GM12891 (cell line): ENCODE measurements around the gene FUCA1.
"Not testable (repeated sequence)": the region's sequence is repeated elsewhere in the genome, so short reads cannot be mapped to it uniquely, and the experiment has no call there.

Experiments used
- DNase-seq: peaks from one replicate; pipeline ENCODE4 v3.0.0; 2011; ENCODE audit warnings: low spot score; ENCODE audit not compliant: insufficient read length
- FAIRE-seq: peaks from 2 replicates; lab custom pipeline; 2011; peaks lifted over from hg19 to GRCh38; lab: Jason Lieb, UNC
- PAX5 ChIP-seq: IDR thresholded peaks from 2 replicates; pipeline ENCODE4 v1.6.1; 2011; ENCODE audit warnings: low read length, moderate library complexity, mild to moderate bottlenecking; ENCODE audit not compliant: insufficient read depth, severe bottlenecking
- POLR2A ChIP-seq: IDR thresholded peaks from 2 replicates; pipeline ENCODE4 v1.6.1; 2011; ENCODE audit warnings: low read depth, low read length, control low read depth
- POLR2AphosphoS5 ChIP-seq: IDR thresholded peaks from 2 replicates; pipeline ENCODE4 v1.6.1; 2011; ENCODE audit warnings: low read depth, low read length, control low read depth
- POU2F2 ChIP-seq: IDR thresholded peaks from 2 replicates; pipeline ENCODE4 v1.6.1; 2011; ENCODE audit warnings: low read depth, mild to moderate bottlenecking, control low read depth, low read length, moderate library complexity
- SPI1 ChIP-seq: IDR thresholded peaks from 2 replicates; pipeline ENCODE4 v1.6.1; 2011; ENCODE audit warnings: low read depth, low read length, control low read depth
- TAF1 ChIP-seq: IDR thresholded peaks from 2 replicates; pipeline ENCODE4 v1.6.1; 2011; ENCODE audit warnings: low read depth, low read length, control low read depth

FUCA1 gene

DNA sequence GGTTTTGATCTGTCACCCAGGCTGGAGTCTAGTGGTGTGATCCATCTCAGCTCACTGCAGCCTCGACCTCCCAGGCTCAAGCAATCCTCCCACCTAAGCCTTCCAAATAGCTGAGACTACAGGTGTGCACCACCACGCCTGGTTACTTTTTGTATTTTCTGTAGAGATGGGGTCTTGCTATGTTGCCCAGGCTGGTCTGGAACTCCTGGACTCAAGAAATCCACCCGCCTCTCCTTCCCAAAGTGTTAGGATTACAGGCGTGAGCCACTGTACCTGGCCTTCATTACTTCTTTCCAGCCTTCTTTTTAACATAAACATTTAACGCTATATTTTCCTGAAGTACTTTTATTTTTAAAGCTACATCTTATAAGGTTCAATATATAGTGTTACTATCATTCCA, 24.4 kb downstream of the FUCA1 start:
- no peak for FAIRE-seq
- TF ChIP-seq TAF1 (no peak), POLR2A (no peak), POU2F2 (no peak), POLR2AphosphoS5 (no peak), SPI1 (no peak), PAX5 (no peak)
- no peak for DNase-seq

DNA sequence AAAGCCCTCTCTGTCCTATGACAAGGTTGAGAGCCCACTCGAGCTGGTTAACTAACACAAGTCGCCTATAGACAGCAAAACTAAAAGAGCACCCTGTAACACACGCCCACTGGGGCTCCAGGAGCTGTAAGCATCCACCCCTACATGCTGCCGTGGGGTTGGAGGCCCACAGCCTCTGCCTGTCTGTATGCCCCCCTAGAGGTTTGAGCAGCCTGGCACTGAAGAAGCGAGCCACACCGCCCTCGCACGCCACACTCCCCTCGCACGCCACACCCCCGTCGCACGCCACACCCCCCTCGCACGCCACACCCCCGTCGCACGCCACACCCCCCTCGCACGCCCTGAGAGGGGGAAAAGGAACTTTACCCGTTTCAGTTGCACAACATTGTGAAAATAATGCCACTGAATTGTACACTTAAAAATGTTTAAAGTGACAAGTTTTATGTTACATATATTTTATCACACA, 29.7 kb downstream of the FUCA1 start:
- peak; percentile 71 for DNase-seq
- TF ChIP-seq POLR2A: no peak
- TF ChIP-seq POLR2AphosphoS5: no peak
- no peak for TF ChIP-seq PAX5
- no peak for TF ChIP-seq SPI1
- TF ChIP-seq POU2F2: no peak
- TF ChIP-seq TAF1: no peak
- peak; percentile 94 for FAIRE-seq

DNA sequence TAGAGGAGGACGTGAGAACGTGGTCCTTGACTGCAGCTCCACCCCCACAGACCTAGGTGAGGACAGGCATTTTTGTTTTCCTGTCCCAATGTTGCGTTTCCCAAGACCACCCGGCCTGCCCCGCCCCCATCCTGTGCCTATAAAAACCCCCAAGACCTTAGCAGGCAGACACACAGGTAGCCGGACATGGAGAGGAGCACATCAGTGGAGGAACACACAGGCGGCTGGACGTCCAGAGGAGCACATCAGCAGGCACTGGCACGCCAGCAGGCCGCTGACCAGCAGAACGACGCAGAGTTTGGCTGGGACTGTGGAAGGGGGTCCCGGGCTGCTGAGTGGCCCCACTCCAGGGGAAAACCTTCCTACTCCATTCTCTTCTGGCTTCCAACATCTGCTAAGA, 30.2 kb downstream of the FUCA1 start:
- FAIRE-seq: no peak
- DNase-seq: no peak
- TF ChIP-seq POLR2A (no peak), TAF1 (no peak), SPI1 (no peak), POU2F2 (no peak), POLR2AphosphoS5 (no peak), PAX5 (no peak)

DNA sequence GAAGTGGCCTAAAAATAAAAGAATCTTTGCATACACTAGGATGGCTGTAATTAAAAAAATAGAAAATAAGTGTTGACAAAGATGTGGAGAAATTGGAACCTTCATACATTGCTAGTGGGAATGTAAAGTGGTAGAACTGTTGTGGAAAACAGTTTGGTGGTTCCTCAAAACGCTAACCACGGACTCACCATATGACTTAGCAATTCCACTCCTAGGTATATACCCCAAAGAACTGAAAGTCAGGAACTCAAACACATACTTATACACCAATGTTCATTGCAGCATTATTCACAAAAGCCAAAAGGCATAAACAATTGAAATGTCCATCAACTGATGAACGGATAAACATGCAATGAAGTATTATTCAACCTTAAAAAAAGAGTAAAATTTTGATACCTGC, 32.1 kb downstream of the FUCA1 start:
- FAIRE-seq: no peak
- TF ChIP-seq POLR2A (no peak), PAX5 (no peak), SPI1 (peak; percentile 46), POU2F2 (no peak)
- no peak for DNase-seq

DNA sequence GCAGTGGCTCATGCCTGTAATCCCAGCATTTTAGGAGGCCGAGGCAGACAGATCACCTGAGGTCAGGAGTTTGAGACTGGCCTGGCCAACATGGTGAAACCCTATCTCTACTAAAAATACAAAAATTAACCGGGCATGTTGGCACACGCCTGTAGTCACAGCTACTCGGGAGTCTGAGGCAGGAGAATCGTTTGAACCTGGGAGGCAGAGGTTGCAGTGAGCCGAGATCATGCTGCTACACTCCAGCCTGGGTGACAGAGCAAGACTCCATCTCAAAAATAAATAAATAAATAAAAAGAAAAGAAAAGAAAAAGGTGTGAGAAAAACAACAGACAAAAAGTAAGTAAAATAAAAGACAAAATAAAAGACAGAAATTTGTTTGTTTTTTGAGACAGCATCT, 33.9 kb downstream of the FUCA1 start:
- FAIRE-seq, DNase-seq: not testable (repeated sequence)

DNA sequence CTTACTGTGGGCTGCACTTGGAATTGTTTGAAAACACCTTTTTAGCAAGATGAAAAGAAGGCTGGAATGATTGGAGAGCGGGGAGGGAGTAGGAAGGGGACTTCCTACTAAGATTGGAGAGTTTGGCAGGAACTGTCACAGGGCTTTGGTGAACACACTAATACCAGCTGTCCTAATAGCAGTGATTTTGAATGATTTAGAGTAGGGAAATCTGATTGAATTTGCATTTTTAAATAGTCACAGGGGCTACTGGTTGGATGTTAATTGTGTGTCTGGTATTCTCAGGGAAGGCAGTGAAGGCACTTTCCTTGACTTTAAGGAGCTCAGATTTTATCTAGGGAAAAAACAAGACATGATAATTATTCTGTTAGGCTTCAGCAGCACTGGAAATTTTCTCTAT, 40.4 kb downstream of the FUCA1 start:
- TF ChIP-seq POLR2A (no peak), PAX5 (no peak), POU2F2 (no peak), POLR2AphosphoS5 (no peak), TAF1 (no peak), SPI1 (no peak)
- no peak for FAIRE-seq
- no peak for DNase-seq

DNA sequence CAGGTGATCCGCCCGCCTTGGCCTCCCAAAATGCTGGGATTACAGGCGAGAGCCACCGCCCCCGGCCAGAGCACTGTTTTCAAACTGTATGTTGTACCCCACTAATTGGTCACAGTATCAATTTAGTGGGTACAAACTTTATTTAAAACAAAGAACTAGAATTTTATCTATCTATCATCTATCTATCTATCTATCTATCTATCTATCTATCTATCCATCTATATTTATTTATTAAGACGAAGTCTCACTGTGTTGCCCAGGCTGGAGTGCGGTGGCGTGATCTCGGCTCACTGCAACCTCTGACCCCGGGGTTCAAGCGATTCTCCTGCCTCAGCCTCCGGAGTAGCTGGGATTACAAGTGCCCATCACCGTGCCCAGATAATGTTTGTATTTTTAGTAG, 41.5 kb downstream of the FUCA1 start:
- not testable (repeated sequence) for DNase-seq, FAIRE-seq

DNA sequence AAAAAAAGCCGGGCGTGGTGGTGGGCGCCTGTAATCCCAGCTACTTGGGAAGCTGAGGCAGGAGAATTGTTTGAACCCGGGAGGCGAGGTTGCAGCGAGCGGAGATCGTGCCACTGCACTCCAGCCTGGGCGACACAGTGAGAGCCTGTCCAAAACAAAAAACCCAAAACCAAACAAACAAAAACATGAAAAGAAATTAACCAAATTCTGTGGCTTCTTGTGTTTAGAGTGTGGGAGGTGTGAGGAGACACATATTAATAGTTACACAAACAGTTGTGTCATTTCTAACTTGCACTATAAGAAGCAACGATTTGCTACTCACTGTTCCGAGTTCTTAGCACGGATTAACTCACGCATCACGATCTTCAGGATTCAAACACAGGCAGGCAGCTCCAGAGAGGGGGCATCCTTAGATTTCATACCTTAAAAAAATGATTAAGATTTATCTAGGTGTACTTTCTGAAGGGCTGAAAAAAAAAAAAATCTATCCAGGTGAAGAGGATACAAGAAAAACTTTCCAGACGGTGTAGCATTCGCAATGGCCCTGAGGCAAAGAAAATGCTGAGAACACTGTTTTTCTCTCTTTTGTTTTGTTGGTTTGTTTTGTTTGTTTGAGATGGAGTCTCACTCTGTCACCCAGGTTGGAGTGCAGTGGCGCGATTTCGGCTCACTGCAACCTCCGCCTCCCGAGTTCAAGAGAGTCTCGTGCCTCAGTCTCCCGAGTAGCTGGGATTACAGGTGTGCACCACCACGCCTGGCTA, 42.1 kb downstream of the FUCA1 start:
- DNase-seq (no peak), FAIRE-seq (peak; percentile 16)
- TF ChIP-seq POLR2AphosphoS5 (no peak), PAX5 (no peak), POU2F2 (no peak), TAF1 (no peak), SPI1 (no peak), POLR2A (no peak)

DNA sequence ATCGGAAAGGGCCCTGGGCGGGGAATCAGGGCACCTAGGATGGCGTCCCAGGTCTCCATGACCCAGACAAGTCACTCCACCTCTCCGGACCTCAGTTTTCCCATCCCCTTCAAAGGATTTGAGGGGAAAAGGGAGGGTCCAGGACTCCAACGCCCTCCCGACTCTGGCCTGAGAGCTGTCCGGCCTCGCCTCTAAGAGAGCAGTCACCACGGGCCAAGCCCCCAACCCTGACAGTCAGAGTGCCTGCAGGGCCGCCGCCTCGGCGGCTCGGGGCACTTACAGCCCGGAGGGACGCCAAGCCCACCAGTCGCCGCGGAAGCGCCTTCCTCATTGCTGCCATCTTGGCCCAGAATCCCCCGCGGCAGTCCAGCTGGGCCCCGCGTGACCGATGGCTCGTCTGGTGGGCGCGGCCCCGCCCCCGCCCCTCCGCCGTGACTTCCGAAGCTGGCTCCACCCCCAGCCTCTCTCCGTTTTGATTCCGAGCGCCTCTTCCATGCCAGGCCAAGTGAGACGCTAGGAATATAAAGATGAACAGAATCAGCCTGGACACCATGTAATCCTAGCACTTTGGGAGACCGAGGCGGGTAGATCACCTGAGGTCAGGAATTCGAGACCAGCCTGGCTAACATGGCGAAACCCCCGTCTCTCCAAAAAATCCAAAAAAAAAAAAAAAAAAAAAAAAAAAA, 42.9 kb downstream of the FUCA1 start, which contains the start of gene HMGCL:
HMGCL (minus strand) TSS at position 354 of the 686 bp plus-strand sequence; CDS start at position 340, 14 bp downstream.
- TF ChIP-seq PAX5 (no peak), POU2F2 (peak; percentile 91), POLR2AphosphoS5 (peak; percentile 91), TAF1 (peak; percentile 99), SPI1 (peak; percentile 34; the same call in 1 of the 2 replicates), POLR2A (peak; percentile 98)
- FAIRE-seq (peak; percentile 92), DNase-seq (peak; percentile 90)

DNA sequence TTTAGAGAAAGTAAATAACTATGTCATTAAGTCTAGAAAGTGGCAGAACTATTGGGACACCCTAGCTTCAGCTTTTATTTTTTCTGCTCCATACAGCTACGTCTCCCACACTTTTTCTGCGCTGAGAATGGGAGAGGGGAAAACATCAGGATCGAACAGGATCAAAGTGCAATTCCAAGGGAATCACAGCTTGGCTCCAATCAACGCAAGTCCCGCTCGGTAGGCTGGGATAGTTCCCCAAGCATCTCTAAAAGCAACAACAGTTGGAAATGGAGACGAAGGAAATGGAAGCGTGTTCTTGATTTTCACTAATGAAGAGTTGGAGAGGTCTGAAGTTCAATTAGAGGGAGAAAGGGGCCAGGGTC, 43.4 kb downstream of the FUCA1 start:
- TF ChIP-seq POLR2AphosphoS5 (no peak), TAF1 (no peak), SPI1 (no peak), POLR2A (no peak), POU2F2 (no peak)
- DNase-seq (no peak), FAIRE-seq (no peak)
